Measurements from ENCODE around the gene USP36.

GRCh38 chr17:78785011-78785662, 55.5 kb downstream of the USP36 start:
- TF ChIP-seq CTCF (IDR thresholded peaks at IDR 0.05) (no peak), ZNF317 (CRISPR knock-in tag; IDR thresholded peaks at IDR 0.05; ENCODE audit: borderline replicate concordance, low read depth) (no peak), USF1 (CRISPR knock-in tag; IDR thresholded peaks at IDR 0.05) (no peak), GABPB1 (CRISPR knock-in tag; IDR thresholded peaks at IDR 0.05) (no peak), USF2 (CRISPR knock-in tag; IDR thresholded peaks at IDR 0.05) (no peak), TP53 (CRISPR knock-in tag; IDR thresholded peaks at IDR 0.05) (no peak), JUN (CRISPR knock-in tag; IDR thresholded peaks at IDR 0.05) (no peak), OVOL2 (CRISPR knock-in tag; IDR thresholded peaks at IDR 0.05; ENCODE audit: borderline replicate concordance) (no peak)
